Naive thymus-derived CD4-positive, alpha-beta T cell (primary cell): ENCODE data around the gene CDH12. TPM values are rescaled to one million over a fixed set of nuclear protein-coding genes. Genes with fewer than 3 reads are reported as not detected.
"Not testable (repeated sequence)": the region's sequence is repeated elsewhere in the genome, so short reads cannot be mapped to it uniquely, and the experiment has no call there.

ENCODE experiments used
- ATAC-seq: fragments of 150-1000 bp; cut with Tn5 transposase; 2 replicates; pipeline ENCODE4 v1.10.0; 2021; ENCODE audit warnings: mild to moderate bottlenecking, moderate library complexity
- CTCF ChIA-PET: fragments of 350-600 bp; sonication (Branson Sonifier 250); formaldehyde crosslinking; loops from one replicate; lab custom pipeline; 2021; ENCODE audit warnings: antibody characterized with exemption; lab: Charles Lee
- POLR2A ChIA-PET: fragments of 350-600 bp; sonication (Branson Sonifier 250); formaldehyde crosslinking; loops from one replicate; lab custom pipeline; 2021; ENCODE audit warnings: antibody characterized with exemption, inconsistent platforms; lab: Charles Lee
- DNase-seq, 9 donors: peaks; one replicate each; pipeline versions ENCODE4 v3.0.0 to v3.0.0-alpha.2; 2020 to 2022; ENCODE audit warnings: mixed read lengths in 1 of 9
- H3K27ac ChIP-seq: one replicate; pipeline ENCODE4 v1.7.0; 2013; ENCODE audit warnings: mild to moderate bottlenecking, low read depth, low read length, moderate library complexity
- H3K27me3 ChIP-seq, 2 donors: one replicate each; pipeline ENCODE4 v1.7.0; 2013; ENCODE audit warnings: low read length in 2 of 2, mild to moderate bottlenecking in 2 of 2, moderate library complexity in 2 of 2; ENCODE audit not compliant: control insufficient read depth in 2 of 2, insufficient read depth in 2 of 2
- H3K36me3 ChIP-seq, 3 experiments: 1 replicate in 2 of 3; 2 replicates in 1 of 3; pipeline ENCODE4 v1.7.0; 2013; ENCODE audit warnings: low read length in 3 of 3, mild to moderate bottlenecking in 3 of 3, moderate library complexity in 1 of 3; ENCODE audit not compliant: insufficient read depth in 3 of 3, control insufficient read depth in 2 of 3
- H3K4me1 ChIP-seq, 2 donors: one replicate each; pipeline ENCODE4 v1.7.0; 2013; ENCODE audit warnings: low read length in 2 of 2, mild to moderate bottlenecking in 2 of 2, moderate library complexity in 1 of 2; ENCODE audit not compliant: control insufficient read depth in 2 of 2, insufficient read depth in 2 of 2
- H3K4me3 ChIP-seq: 2 replicates; pipeline ENCODE4 v1.7.0; 2013; ENCODE audit warnings: mild to moderate bottlenecking, low read length
- H3K9me3 ChIP-seq, 3 experiments: 1 replicate in 2 of 3; 2 replicates in 1 of 3; pipeline ENCODE4 v1.7.0; 2013; ENCODE audit warnings: low read length in 3 of 3; ENCODE audit not compliant: control insufficient read depth in 2 of 3
- H3K27ac Mint-ChIP-seq, 9 donors: one replicate each; pipeline ENCODE4 v1.8.0; 2020 to 2022; ENCODE audit warnings: mixed read lengths in 9 of 9, mild to moderate bottlenecking in 8 of 9, moderate library complexity in 5 of 9, inconsistent platforms in 2 of 9
- H3K27me3 Mint-ChIP-seq, 5 donors: one replicate each; pipeline ENCODE4 v1.8.0; 2021 to 2022; ENCODE audit warnings: mixed read lengths in 5 of 5, mild to moderate bottlenecking in 1 of 5
- H3K36me3 Mint-ChIP-seq, 5 donors: one replicate each; pipeline ENCODE4 v1.8.0; 2020 to 2022; ENCODE audit warnings: mixed read lengths in 5 of 5, mild to moderate bottlenecking in 3 of 5, inconsistent platforms in 1 of 5
- H3K4me1 Mint-ChIP-seq, 7 donors: one replicate each; pipeline ENCODE4 v1.8.0; 2020 to 2022; ENCODE audit warnings: mixed read lengths in 7 of 7, mild to moderate bottlenecking in 3 of 7, inconsistent platforms in 1 of 7
- H3K4me3 Mint-ChIP-seq, 10 donors: one replicate each; pipeline ENCODE4 v1.8.0; 2020 to 2022; ENCODE audit warnings: mild to moderate bottlenecking in 10 of 10, mixed read lengths in 10 of 10, moderate library complexity in 6 of 10, inconsistent platforms in 2 of 10
- H3K9me3 Mint-ChIP-seq, 11 donors: one replicate each; pipeline ENCODE4 v1.8.0; 2020 to 2022; ENCODE audit warnings: mixed read lengths in 11 of 11, mild to moderate bottlenecking in 4 of 11, inconsistent platforms in 1 of 11, moderate library complexity in 1 of 11
- intact Hi-C, 2 donors: fragments of 100-400 bp; cut with micrococcal nuclease; formaldehyde crosslinking; loops; one replicate each; pipeline ENCODE4 v1.15.1; 2023
- polyA plus RNA-seq, 2 donors: library from polyadenylated mRNA; unstranded; fragments of 300-500 nt; fragmentation: Illumina TruSeq; gene quantifications; one replicate each; pipeline ENCODE4 v1.2.3, GENCODE V29; 2021
- total RNA-seq, 6 experiments: library from RNA in 5 of 6; stranded (reverse) in 5 of 6; gene quantifications; 1 replicate in 5 of 6; 2 replicates in 1 of 6; pipeline ENCODE4 v1.2.3 and lab custom pipeline; 2021 to 2026

Gene CDH12
- total and polyA plus RNA-seq, 7 experiments from 2014 or later, result not detected

DNA sequence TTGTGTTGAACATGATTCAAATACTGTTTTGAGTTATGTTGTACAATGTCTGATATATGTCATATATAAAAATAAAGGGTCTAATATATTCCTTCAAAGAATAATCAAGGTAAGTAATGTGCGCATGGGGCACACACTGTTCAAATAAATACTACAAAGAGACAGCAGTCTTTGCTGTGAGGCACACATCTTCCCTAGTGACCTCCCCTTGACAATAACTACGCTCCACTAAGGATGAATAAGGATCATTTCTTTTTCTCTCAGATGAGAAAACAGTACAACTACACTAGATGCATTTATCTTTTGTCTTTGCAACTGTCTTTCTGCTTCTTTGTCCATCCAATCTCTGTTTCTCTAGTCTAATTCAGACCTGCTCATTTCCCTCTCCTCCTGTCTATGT, 684.4 kb downstream of the CDH12 start:
- H3K27me3 Mint-ChIP-seq, intact Hi-C loops, H3K4me3 Mint-ChIP-seq, H3K27ac ChIP-seq, H3K4me1 ChIP-seq, ATAC-seq, H3K27ac Mint-ChIP-seq, DNase-seq, H3K36me3 Mint-ChIP-seq, H3K36me3 ChIP-seq, H3K4me1 Mint-ChIP-seq, H3K27me3 ChIP-seq, CTCF ChIA-PET, POLR2A ChIA-PET, H3K4me3 ChIP-seq, H3K9me3 ChIP-seq: not testable (repeated sequence)
- H3K9me3 Mint-ChIP-seq, result peaks cover 0 to 14% (median 5%) of the 10 kb centered on the region in 11 donors

- CTCF ChIA-PET, H3K27ac ChIP-seq, H3K9me3 ChIP-seq, DNase-seq, H3K36me3 Mint-ChIP-seq, H3K4me1 ChIP-seq, POLR2A ChIA-PET, intact Hi-C loops, H3K27ac Mint-ChIP-seq, H3K4me1 Mint-ChIP-seq, H3K4me3 Mint-ChIP-seq, ATAC-seq, H3K27me3 Mint-ChIP-seq, H3K36me3 ChIP-seq, H3K4me3 ChIP-seq, H3K27me3 ChIP-seq: not testable (repeated sequence)
- peaks cover 1 to 14% (median 7%) of the 10 kb centered on the region in 11 donors for H3K9me3 Mint-ChIP-seq
Measured at GRCh38 chr5:22165931-22166330, 687.2 kb downstream of the CDH12 start.

DNA sequence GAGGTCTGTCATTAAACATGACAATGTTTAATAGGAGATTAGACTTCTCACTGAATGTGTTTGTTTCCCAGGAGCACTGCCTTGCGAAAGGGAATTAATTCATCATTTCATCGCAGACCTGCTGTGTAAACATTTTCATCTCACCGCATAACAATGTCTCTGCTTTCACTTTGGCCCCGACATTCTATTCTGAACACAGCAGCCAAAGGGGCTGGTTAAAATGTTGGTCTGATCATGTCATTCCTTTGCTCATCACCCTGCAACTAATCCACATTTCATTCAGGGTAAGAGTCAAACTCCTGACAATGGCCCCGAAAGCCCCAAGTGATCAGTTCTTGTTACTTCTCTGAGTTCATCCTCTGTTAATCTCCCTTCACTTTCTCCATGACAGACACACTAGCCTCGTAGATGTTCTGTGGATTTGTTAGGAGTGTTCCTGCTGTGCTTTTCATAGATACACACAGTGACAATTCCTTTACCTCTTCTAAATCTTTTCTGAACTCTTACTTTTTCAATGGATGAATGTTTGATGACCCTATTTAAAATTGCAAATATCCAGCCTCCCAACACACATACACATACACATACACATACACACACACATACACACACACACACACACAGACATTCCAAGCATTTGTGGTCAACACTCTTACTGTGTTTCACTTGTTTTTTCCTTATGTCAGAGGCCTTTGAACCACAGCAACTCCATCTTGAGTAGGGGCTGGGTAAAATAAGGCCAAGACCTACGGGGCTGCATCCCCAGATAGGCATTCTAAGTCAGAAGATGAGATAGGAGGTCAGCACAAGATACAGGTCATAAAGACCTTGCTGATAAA, 688.0 kb downstream of the CDH12 start:
- H3K4me1 ChIP-seq, POLR2A ChIA-PET, H3K27ac Mint-ChIP-seq, H3K27me3 ChIP-seq, H3K27ac ChIP-seq, CTCF ChIA-PET, ATAC-seq, intact Hi-C loops, H3K4me1 Mint-ChIP-seq, H3K36me3 Mint-ChIP-seq, H3K4me3 ChIP-seq, H3K4me3 Mint-ChIP-seq, H3K9me3 ChIP-seq, DNase-seq, H3K36me3 ChIP-seq, H3K27me3 Mint-ChIP-seq: not testable (repeated sequence)
- peaks cover 1 to 14% (median 7%) of the 10 kb centered on the region in 11 donors for H3K9me3 Mint-ChIP-seq

DNA sequence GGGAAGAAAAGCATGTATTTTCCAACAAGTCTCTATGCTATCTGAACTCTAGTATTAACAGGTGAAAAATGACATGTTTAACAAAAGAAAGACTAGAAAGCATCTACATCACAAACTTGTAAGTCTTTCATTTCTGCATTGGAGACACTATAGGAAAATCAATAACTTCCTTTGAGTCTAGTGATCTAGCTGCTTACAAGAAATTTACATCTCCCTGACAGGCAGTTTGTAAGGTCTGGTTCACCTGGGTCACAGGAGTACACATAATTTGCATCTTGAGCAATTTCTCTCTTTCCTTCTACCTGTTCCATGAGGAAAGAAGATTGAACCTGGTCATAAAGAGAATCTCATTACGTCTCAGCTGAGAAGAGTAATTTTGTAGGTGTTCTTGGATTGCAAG, 696.2 kb downstream of the CDH12 start:
- H3K4me1 ChIP-seq, H3K4me3 Mint-ChIP-seq, H3K4me1 Mint-ChIP-seq, H3K36me3 Mint-ChIP-seq, CTCF ChIA-PET, H3K4me3 ChIP-seq, H3K27ac Mint-ChIP-seq, H3K27ac ChIP-seq, H3K9me3 ChIP-seq, H3K9me3 Mint-ChIP-seq, POLR2A ChIA-PET, H3K27me3 Mint-ChIP-seq, DNase-seq, H3K27me3 ChIP-seq, H3K36me3 ChIP-seq, ATAC-seq, intact Hi-C loops: not testable (repeated sequence)

DNA sequence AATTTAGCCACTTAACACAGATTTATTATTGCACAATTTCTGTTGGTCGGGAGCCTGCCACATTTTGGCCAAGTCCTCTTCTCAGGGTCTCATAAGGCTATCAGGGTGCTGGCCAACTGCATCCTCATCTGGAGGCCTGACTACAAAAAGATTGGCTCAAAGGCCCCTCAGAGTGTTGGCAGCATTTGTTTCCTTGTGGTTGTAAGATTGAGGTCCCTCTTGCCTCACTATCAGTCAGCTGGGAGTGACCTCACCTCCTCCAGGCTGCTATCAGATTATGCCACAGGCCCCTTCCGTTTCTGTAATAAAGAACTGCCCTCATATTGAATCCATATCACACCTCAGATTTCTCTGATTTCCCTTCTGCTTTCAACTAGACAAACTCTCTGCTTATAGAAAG, 698.4 kb downstream of the CDH12 start:
- H3K36me3 Mint-ChIP-seq, H3K27ac Mint-ChIP-seq, H3K4me3 Mint-ChIP-seq, H3K27ac ChIP-seq, CTCF ChIA-PET, H3K9me3 Mint-ChIP-seq, DNase-seq, H3K36me3 ChIP-seq, ATAC-seq, H3K27me3 Mint-ChIP-seq, H3K27me3 ChIP-seq, H3K4me1 Mint-ChIP-seq, H3K9me3 ChIP-seq, POLR2A ChIA-PET, H3K4me3 ChIP-seq, H3K4me1 ChIP-seq, intact Hi-C loops: not testable (repeated sequence)

GRCh38 chr5:22151801-22152200, 701.3 kb downstream of the CDH12 start:
- POLR2A ChIA-PET, ATAC-seq, H3K4me1 Mint-ChIP-seq, H3K27me3 ChIP-seq, CTCF ChIA-PET, H3K4me1 ChIP-seq, H3K36me3 Mint-ChIP-seq, H3K36me3 ChIP-seq, H3K27ac Mint-ChIP-seq, H3K9me3 Mint-ChIP-seq, DNase-seq, H3K9me3 ChIP-seq, intact Hi-C loops, H3K4me3 ChIP-seq, H3K4me3 Mint-ChIP-seq, H3K27ac ChIP-seq, H3K27me3 Mint-ChIP-seq: not testable (repeated sequence)

DNA sequence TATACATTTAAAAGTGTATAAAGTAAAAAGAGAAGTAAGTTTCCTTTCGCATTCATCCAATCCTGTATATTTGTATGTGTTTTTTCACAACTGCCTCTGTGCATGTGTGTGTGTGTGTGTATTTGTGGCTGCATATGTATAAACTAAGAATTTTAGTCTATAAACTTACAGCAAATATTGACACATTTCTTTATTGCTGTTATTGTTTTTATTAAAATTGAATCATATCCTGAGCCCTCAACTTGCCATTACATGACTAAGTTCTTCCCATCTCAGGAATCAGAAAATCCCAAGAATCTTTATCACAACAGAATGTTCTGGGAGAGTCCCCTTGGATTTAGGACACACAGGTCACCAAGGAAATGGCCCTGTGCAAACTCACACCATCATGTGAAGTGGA, 712.7 kb downstream of the CDH12 start:
- H3K4me1 ChIP-seq, H3K36me3 Mint-ChIP-seq, CTCF ChIA-PET: not testable (repeated sequence)

More for the DNA sequence above, 712.7 kb downstream of the CDH12 start:
- H3K4me3 ChIP-seq, POLR2A ChIA-PET, ATAC-seq, H3K9me3 Mint-ChIP-seq, H3K4me3 Mint-ChIP-seq, intact Hi-C loops, H3K36me3 ChIP-seq, H3K27me3 Mint-ChIP-seq, H3K4me1 Mint-ChIP-seq, H3K27ac ChIP-seq, H3K27ac Mint-ChIP-seq, H3K9me3 ChIP-seq, DNase-seq, H3K27me3 ChIP-seq: not testable (repeated sequence)
